Mammary epithelial cell (primary cell): Measurements from ENCODE around the gene PPCS.

Experiments used
- EZH2 ChIP-seq: IDR thresholded peaks from 2 replicates; pipeline ENCODE4 v1.6.1; 2012; ENCODE audit warnings: low read length, inconsistent platforms, borderline replicate concordance
- TF ChIP-seq, protein P1 (sequence below), 2 donors: IDR thresholded peaks in 1 of 2; conservative IDR thresholded peaks in 1 of 2; 2 replicates each; pipeline ENCODE4 v1.5.1; 2011 to 2012; ENCODE audit warnings: inconsistent platforms in 2 of 2, low read length in 2 of 2, mild to moderate bottlenecking in 2 of 2, control low read depth in 1 of 2, low read depth in 1 of 2; ENCODE audit not compliant: insufficient read depth in 1 of 2; ENCODE audit errors: extremely low read depth in 1 of 2

DNA sequence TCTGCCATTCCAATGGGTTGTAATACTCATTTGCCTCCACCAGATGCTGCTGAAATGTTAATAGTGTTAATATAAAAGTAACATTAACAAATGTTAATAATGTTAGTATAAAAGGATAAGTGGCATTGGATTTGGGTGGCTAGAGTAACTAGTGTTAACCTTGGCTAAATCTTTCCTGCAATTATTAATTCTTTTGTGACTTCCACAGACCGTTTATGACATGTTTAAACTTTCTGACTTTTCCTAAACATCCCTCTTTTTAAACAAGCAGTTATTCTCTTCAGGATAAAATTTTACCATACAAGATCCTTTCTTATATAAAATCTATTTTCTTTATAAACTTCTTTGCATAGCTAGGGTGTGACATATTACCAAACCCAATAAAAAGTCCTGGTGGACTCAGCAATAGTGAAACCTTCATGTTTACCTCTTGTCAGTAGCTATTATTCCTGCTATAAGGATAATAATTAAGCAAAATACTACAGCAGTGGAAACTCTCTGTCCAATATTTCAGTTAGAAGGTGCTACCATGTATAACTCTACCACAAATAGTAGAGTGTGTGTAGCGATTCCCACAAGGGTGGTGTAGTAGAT lies 48.3 kb downstream of the PPCS start:
- no peak for TF ChIP-seq EZH2
- TF ChIP-seq, protein P1, sequence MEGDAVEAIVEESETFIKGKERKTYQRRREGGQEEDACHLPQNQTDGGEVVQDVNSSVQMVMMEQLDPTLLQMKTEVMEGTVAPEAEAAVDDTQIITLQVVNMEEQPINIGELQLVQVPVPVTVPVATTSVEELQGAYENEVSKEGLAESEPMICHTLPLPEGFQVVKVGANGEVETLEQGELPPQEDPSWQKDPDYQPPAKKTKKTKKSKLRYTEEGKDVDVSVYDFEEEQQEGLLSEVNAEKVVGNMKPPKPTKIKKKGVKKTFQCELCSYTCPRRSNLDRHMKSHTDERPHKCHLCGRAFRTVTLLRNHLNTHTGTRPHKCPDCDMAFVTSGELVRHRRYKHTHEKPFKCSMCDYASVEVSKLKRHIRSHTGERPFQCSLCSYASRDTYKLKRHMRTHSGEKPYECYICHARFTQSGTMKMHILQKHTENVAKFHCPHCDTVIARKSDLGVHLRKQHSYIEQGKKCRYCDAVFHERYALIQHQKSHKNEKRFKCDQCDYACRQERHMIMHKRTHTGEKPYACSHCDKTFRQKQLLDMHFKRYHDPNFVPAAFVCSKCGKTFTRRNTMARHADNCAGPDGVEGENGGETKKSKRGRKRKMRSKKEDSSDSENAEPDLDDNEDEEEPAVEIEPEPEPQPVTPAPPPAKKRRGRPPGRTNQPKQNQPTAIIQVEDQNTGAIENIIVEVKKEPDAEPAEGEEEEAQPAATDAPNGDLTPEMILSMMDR (conservative IDR thresholded peaks at IDR 0.05 in 1 of 2, IDR thresholded peaks at IDR 0.05 in 1 of 2; ENCODE audit: extremely low read depth in 1 of 2, insufficient read depth in 1 of 2, low read depth in 1 of 2, low read length in 2 of 2): peak in 1 of 2 donors; percentile 15
